ENCODE results near the gene NFATC2IP.
"Not testable (repeated sequence)": the region's sequence is repeated elsewhere in the genome, so short reads cannot be mapped to it uniquely, and the experiment has no call there.

GRCh38 chr16:28939825-28940224 lies 10.9 kb upstream of the NFATC2IP start:
- not testable (repeated sequence) for TF ChIP-seq SMC3 (IDR thresholded peaks at IDR 0.05; ENCODE audit: low read depth, low read length); RAD21 (IDR thresholded peaks at IDR 0.05; ENCODE audit: low read length); CTCF (conservative IDR thresholded peaks at IDR 0.05; ENCODE audit: low read depth, low read length); CHD1 (IDR thresholded peaks at IDR 0.05; ENCODE audit: low read depth, low read length); MAFK (IDR thresholded peaks at IDR 0.05; ENCODE audit: low read depth, low read length); MAZ (IDR thresholded peaks at IDR 0.05; ENCODE audit: borderline replicate concordance, low read depth, low read length); POLR2A (IDR thresholded peaks at IDR 0.05; ENCODE audit: low read depth, low read length); CEBPB (IDR thresholded peaks at IDR 0.05; ENCODE audit: low read depth, low read length); USF2 (IDR thresholded peaks at IDR 0.05; ENCODE audit: low read depth, low read length); FOS (IDR thresholded peaks at IDR 0.05; ENCODE audit: low read depth, low read length); RFX5 (IDR thresholded peaks at IDR 0.05; ENCODE audit: low read depth, low read length); RCOR1 (IDR thresholded peaks at IDR 0.05; ENCODE audit: insufficient replicate concordance, low read length); NFE2L2 (IDR thresholded peaks at IDR 0.05; ENCODE audit: low read depth, low read length); ELK1 (IDR thresholded peaks at IDR 0.05; ENCODE audit: borderline replicate concordance, low read depth, low read length)
